Measurements from ENCODE around the gene DBNDD2.

DBNDD2 gene

GRCh38 chr20:45365444-45365970 is 42.6 kb upstream of the DBNDD2 start:
- H3K9me2 ChIP-seq (ENCODE audit: low read depth, low read length) = no peaks in the 10 kb centered on the region
- no peak overlapping the region for H3K4me2 ChIP-seq (ENCODE audit: low read length)
- H2AFZ ChIP-seq (ENCODE audit: low read length) = no peak overlapping the region
- TF ChIP-seq EZH2 (IDR thresholded peaks at IDR 0.05; ENCODE audit: borderline replicate concordance, low read length) (no peak), CTCF (IDR thresholded peaks at IDR 0.05; ENCODE audit: low read length) (no peak)
- no peaks in the 10 kb centered on the region for H3K9me3 ChIP-seq (ENCODE audit: low read length)
- peaks cover 38% of the 10 kb centered on the region for H3K4me1 ChIP-seq (ENCODE audit: insufficient read depth, low read length, severe bottlenecking)
- no peak overlapping the region for H3K27ac ChIP-seq (ENCODE audit: low read depth, low read length, poor library complexity, severe bottlenecking)
- H3K9ac ChIP-seq (ENCODE audit: low read length) = no peak overlapping the region
- no peaks in the 10 kb centered on the region for H4K20me1 ChIP-seq (ENCODE audit: insufficient read depth, low read length)
- peaks cover 24% of the 10 kb centered on the region for H3K36me3 ChIP-seq (ENCODE audit: insufficient read depth, low read length)
- H3K27me3 ChIP-seq (ENCODE audit: insufficient read depth, low read length) = no peaks in the 10 kb centered on the region
- H3K79me2 ChIP-seq (ENCODE audit: insufficient read depth, low read length) = no peaks in the 10 kb centered on the region
- H3F3A ChIP-seq (ENCODE audit: insufficient read depth, low read length) = 0 out of 2 replicates have a peak, but pooled peaks cover 4% of the 10 kb centered on the region
- H3K4me3 ChIP-seq (ENCODE audit: low read depth, low read length, poor library complexity, severe bottlenecking) = no peak overlapping the region

GRCh38 chr20:45366192-45366591 is 41.9 kb upstream of the DBNDD2 start:
- Histone ChIP-seq H3K27me3 (ENCODE audit: insufficient read depth, low read length) (no peaks in the 10 kb centered on the region), H4K20me1 (ENCODE audit: insufficient read depth, low read length) (no peaks in the 10 kb centered on the region), H3K27ac (ENCODE audit: low read depth, low read length, poor library complexity, severe bottlenecking) (no peak overlapping the region), H3K4me2 (ENCODE audit: low read length) (no peak overlapping the region), H3K9me3 (ENCODE audit: low read length) (no peaks in the 10 kb centered on the region), H3K36me3 (ENCODE audit: insufficient read depth, low read length) (peaks cover 24% of the 10 kb centered on the region), H3K9ac (ENCODE audit: low read length) (no peak overlapping the region), H3K4me1 (ENCODE audit: insufficient read depth, low read length, severe bottlenecking) (peaks cover 38% of the 10 kb centered on the region), H3K79me2 (ENCODE audit: insufficient read depth, low read length) (no peaks in the 10 kb centered on the region), H3F3A (ENCODE audit: insufficient read depth, low read length) (0 out of 2 replicates have a peak, but pooled peaks cover 4% of the 10 kb centered on the region), H3K9me2 (ENCODE audit: low read depth, low read length) (no peaks in the 10 kb centered on the region), H3K4me3 (ENCODE audit: low read depth, low read length, poor library complexity, severe bottlenecking) (no peak overlapping the region), H2AFZ (ENCODE audit: low read length) (no peak overlapping the region)
- no peak for TF ChIP-seq EZH2 (IDR thresholded peaks at IDR 0.05; ENCODE audit: borderline replicate concordance, low read length)
- TF ChIP-seq CTCF (IDR thresholded peaks at IDR 0.05; ENCODE audit: low read length) = no peak

- Histone ChIP-seq H3K4me2 (ENCODE audit: low read length) (no peak overlapping the region), H4K20me1 (ENCODE audit: insufficient read depth, low read length) (no peaks in the 10 kb centered on the region), H3K4me3 (ENCODE audit: low read depth, low read length, poor library complexity, severe bottlenecking) (no peak overlapping the region), H3K27me3 (ENCODE audit: insufficient read depth, low read length) (no peaks in the 10 kb centered on the region), H3K9ac (ENCODE audit: low read length) (no peak overlapping the region), H3K4me1 (ENCODE audit: insufficient read depth, low read length, severe bottlenecking) (peaks cover 38% of the 10 kb centered on the region), H3K9me3 (ENCODE audit: low read length) (no peaks in the 10 kb centered on the region), H3F3A (ENCODE audit: insufficient read depth, low read length) (0 out of 2 replicates have a peak, but pooled peaks cover 6% of the 10 kb centered on the region), H3K9me2 (ENCODE audit: low read depth, low read length) (no peaks in the 10 kb centered on the region), H2AFZ (ENCODE audit: low read length) (no peak overlapping the region), H3K36me3 (ENCODE audit: insufficient read depth, low read length) (peaks cover 24% of the 10 kb centered on the region), H3K79me2 (ENCODE audit: insufficient read depth, low read length) (no peaks in the 10 kb centered on the region), H3K27ac (ENCODE audit: low read depth, low read length, poor library complexity, severe bottlenecking) (no peak overlapping the region)
- TF ChIP-seq CTCF (IDR thresholded peaks at IDR 0.05; ENCODE audit: low read length) (no peak), EZH2 (IDR thresholded peaks at IDR 0.05; ENCODE audit: borderline replicate concordance, low read length) (no peak)
These were observed 41.5 kb upstream of the DBNDD2 start for GRCh38 chr20:45366631-45367030.

All from OCI-LY1 (cell line).